ENCODE results near the gene MS4A5.
"Not testable (repeated sequence)": the region's sequence is repeated elsewhere in the genome, so short reads cannot be mapped to it uniquely, and the experiment has no call there.

Gene MS4A5

GRCh38 chr11:60433401-60433800, 4.0 kb downstream of the MS4A5 start:
- H3K36me3 ChIP-seq (ENCODE audit: insufficient read depth, low read length), result no peaks in the 10 kb centered on the region
- TF ChIP-seq EZH2phosphoT487 (IDR thresholded peaks at IDR 0.05; ENCODE audit: borderline replicate concordance) (no peak), CTCF (conservative IDR thresholded peaks at IDR 0.05; ENCODE audit: low read length) (no peak)

GRCh38 chr11:60447070-60447469, 17.7 kb downstream of the MS4A5 start:
- Histone ChIP-seq H3K27me3 (ENCODE audit: insufficient read depth, low read length, poor library complexity, severe bottlenecking) (no peaks in the 10 kb centered on the region), H3F3A (ENCODE audit: low read depth) (no peaks in the 10 kb centered on the region), H4K20me1 (ENCODE audit: insufficient read depth, low read length, poor library complexity, severe bottlenecking) (no peaks in the 10 kb centered on the region), H3K79me2 (ENCODE audit: insufficient read depth, low read length) (no peaks in the 10 kb centered on the region), H3K4me2 (ENCODE audit: low read depth, low read length, poor library complexity, severe bottlenecking) (peak overlapping the region; percentile 50), H3K4me1 (ENCODE audit: insufficient read depth, low read length, poor library complexity, severe bottlenecking) (peaks cover 4% of the 10 kb centered on the region), H3K36me3 (ENCODE audit: insufficient read depth, low read length) (no peaks in the 10 kb centered on the region), H2AFZ (ENCODE audit: low read length) (peak overlapping the region; percentile 89; the same call in 1 of the 2 replicates), H3K4me3 (ENCODE audit: low read length, poor library complexity, severe bottlenecking) (peak overlapping the region; percentile 55), H3K9me3 (ENCODE audit: insufficient read depth, low read depth, low read length) (no peaks in the 10 kb centered on the region), H3K9me2 (replicated peaks; ENCODE audit: low read depth, low read length) (no peaks in the 10 kb centered on the region), H3K9ac (ENCODE audit: low read depth, low read length, poor library complexity, severe bottlenecking) (no peak overlapping the region)
- no peak for TF ChIP-seq EZH2phosphoT487 (IDR thresholded peaks at IDR 0.05; ENCODE audit: borderline replicate concordance)
- TF ChIP-seq CTCF (conservative IDR thresholded peaks at IDR 0.05; ENCODE audit: low read length), result no peak

More at GRCh38 chr11:60433401-60433800, 4.0 kb downstream of the MS4A5 start:
- no peak overlapping the region for H3K9ac ChIP-seq (ENCODE audit: low read depth, low read length, poor library complexity, severe bottlenecking)
- H3K9me2 ChIP-seq (replicated peaks; ENCODE audit: low read depth, low read length), result no peaks in the 10 kb centered on the region
- no peak overlapping the region for H3K4me3 ChIP-seq (ENCODE audit: low read length, poor library complexity, severe bottlenecking)
- no peaks in the 10 kb centered on the region for H3F3A ChIP-seq (ENCODE audit: low read depth)
- no peaks in the 10 kb centered on the region for H3K9me3 ChIP-seq (ENCODE audit: insufficient read depth, low read depth, low read length)
- H3K79me2 ChIP-seq (ENCODE audit: insufficient read depth, low read length), result no peaks in the 10 kb centered on the region
- no peaks in the 10 kb centered on the region for H4K20me1 ChIP-seq (ENCODE audit: insufficient read depth, low read length, poor library complexity, severe bottlenecking)
- no peak overlapping the region for H2AFZ ChIP-seq (ENCODE audit: low read length)
- H3K4me2 ChIP-seq (ENCODE audit: low read depth, low read length, poor library complexity, severe bottlenecking), result no peak overlapping the region
- H3K27me3 ChIP-seq (ENCODE audit: insufficient read depth, low read length, poor library complexity, severe bottlenecking), result no peaks in the 10 kb centered on the region
- peaks cover 5% of the 10 kb centered on the region for H3K4me1 ChIP-seq (ENCODE audit: insufficient read depth, low read length, poor library complexity, severe bottlenecking)

- Histone ChIP-seq H4K20me1 (ENCODE audit: insufficient read depth, low read length, poor library complexity, severe bottlenecking) (no peaks in the 10 kb centered on the region), H3F3A (ENCODE audit: low read depth) (no peaks in the 10 kb centered on the region), H3K36me3 (ENCODE audit: insufficient read depth, low read length) (no peaks in the 10 kb centered on the region), H3K4me1 (ENCODE audit: insufficient read depth, low read length, poor library complexity, severe bottlenecking) (peaks cover 4% of the 10 kb centered on the region), H3K27me3 (ENCODE audit: insufficient read depth, low read length, poor library complexity, severe bottlenecking) (no peaks in the 10 kb centered on the region), H2AFZ (ENCODE audit: low read length) (no peak overlapping the region), H3K4me2 (ENCODE audit: low read depth, low read length, poor library complexity, severe bottlenecking) (no peak overlapping the region), H3K79me2 (ENCODE audit: insufficient read depth, low read length) (no peaks in the 10 kb centered on the region), H3K9me2 (replicated peaks; ENCODE audit: low read depth, low read length) (no peaks in the 10 kb centered on the region), H3K4me3 (ENCODE audit: low read length, poor library complexity, severe bottlenecking) (no peak overlapping the region), H3K9me3 (ENCODE audit: insufficient read depth, low read depth, low read length) (no peaks in the 10 kb centered on the region), H3K9ac (ENCODE audit: low read depth, low read length, poor library complexity, severe bottlenecking) (no peak overlapping the region)
- TF ChIP-seq EZH2phosphoT487 (IDR thresholded peaks at IDR 0.05; ENCODE audit: borderline replicate concordance), result no peak
- no peak for TF ChIP-seq CTCF (conservative IDR thresholded peaks at IDR 0.05; ENCODE audit: low read length)
Measured at GRCh38 chr11:60447846-60448245, 18.5 kb downstream of the MS4A5 start.

GRCh38 chr11:60451185-60451584, 21.8 kb downstream of the MS4A5 start:
- not testable (repeated sequence) for H3K4me2 ChIP-seq (ENCODE audit: low read depth, low read length, poor library complexity, severe bottlenecking); H3K4me3 ChIP-seq (ENCODE audit: low read length, poor library complexity, severe bottlenecking); H3K9ac ChIP-seq (ENCODE audit: low read depth, low read length, poor library complexity, severe bottlenecking); H3K9me3 ChIP-seq (ENCODE audit: insufficient read depth, low read depth, low read length); H3K36me3 ChIP-seq (ENCODE audit: insufficient read depth, low read length); H3F3A ChIP-seq (ENCODE audit: low read depth); H3K9me2 ChIP-seq (replicated peaks; ENCODE audit: low read depth, low read length); H2AFZ ChIP-seq (ENCODE audit: low read length); H4K20me1 ChIP-seq (ENCODE audit: insufficient read depth, low read length, poor library complexity, severe bottlenecking); H3K79me2 ChIP-seq (ENCODE audit: insufficient read depth, low read length); H3K27me3 ChIP-seq (ENCODE audit: insufficient read depth, low read length, poor library complexity, severe bottlenecking)
- H3K4me1 ChIP-seq (ENCODE audit: insufficient read depth, low read length, poor library complexity, severe bottlenecking), result peaks cover 11% of the 10 kb centered on the region
